Esophagus squamous epithelium (tissue), 4 donors: ENCODE measurements around the gene GPR78.

Experiments used
- POLR2A ChIP-seq, 4 donors: fragments of 450-650 bp; IDR thresholded peaks; one replicate each; pipeline ENCODE4 v1.6.1; 2017; ENCODE audit warnings: antibody characterized with exemption in 4 of 4, mild to moderate bottlenecking in 4 of 4, moderate library complexity in 3 of 4
- TF ChIP-seq, protein P1 (sequence below), 6 experiments: fragments of 450-650 bp in 4 of 6; fragments of 200-600 bp in 2 of 6; sonication (generic) in 2 of 6; IDR thresholded peaks; one replicate each; pipeline ENCODE4 v1.5.1; 2016 to 2019; ENCODE audit warnings: antibody characterized with exemption in 6 of 6, mild to moderate bottlenecking in 4 of 6, moderate library complexity in 4 of 6

DNA sequence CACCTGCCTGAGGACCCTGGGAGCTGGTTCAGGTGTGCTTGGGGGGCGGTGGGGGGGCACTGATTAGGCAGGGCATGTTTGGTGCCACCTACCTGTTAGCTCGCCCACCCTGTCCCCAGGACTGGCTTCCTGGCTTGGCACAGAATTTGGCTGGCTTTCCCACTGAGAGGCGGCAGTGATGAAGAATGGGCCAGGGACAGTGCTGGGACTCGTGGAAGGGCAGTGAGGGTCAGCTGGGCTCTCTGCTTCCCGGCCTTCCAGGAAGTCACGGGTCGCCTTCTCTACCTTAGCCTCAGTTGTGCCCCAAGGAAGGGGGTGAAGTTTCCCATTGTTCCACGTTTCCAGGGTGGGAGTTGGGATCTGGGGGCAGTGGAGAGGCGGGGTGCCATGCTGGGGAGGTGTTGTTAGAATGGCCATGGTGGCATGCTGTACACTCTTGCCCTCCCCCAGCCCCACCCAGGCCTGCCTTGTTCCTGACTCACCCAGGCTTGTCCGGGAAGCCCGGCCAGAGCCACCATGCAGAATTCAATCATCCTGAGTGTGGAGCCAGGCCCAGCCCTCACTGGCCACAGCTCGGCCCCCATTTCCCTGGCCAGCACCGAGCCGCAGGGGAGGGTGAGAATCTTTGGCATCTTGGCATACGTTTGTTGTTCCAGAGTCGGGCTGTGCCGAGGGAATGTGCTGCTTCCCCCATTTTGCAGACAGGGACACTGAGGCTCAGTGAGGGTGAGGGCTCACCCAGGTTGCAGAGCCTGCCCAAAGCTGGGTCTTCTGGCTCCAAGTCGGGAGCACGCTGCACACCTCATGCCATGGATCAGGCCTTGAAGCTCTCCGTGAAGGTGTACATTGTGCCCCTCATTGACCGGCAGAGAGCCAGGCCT is 21.9 kb upstream of the GPR78 start:
- TF ChIP-seq POLR2A (IDR thresholded peaks at IDR 0.05): no peak
- TF ChIP-seq, protein P1, sequence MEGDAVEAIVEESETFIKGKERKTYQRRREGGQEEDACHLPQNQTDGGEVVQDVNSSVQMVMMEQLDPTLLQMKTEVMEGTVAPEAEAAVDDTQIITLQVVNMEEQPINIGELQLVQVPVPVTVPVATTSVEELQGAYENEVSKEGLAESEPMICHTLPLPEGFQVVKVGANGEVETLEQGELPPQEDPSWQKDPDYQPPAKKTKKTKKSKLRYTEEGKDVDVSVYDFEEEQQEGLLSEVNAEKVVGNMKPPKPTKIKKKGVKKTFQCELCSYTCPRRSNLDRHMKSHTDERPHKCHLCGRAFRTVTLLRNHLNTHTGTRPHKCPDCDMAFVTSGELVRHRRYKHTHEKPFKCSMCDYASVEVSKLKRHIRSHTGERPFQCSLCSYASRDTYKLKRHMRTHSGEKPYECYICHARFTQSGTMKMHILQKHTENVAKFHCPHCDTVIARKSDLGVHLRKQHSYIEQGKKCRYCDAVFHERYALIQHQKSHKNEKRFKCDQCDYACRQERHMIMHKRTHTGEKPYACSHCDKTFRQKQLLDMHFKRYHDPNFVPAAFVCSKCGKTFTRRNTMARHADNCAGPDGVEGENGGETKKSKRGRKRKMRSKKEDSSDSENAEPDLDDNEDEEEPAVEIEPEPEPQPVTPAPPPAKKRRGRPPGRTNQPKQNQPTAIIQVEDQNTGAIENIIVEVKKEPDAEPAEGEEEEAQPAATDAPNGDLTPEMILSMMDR (IDR thresholded peaks at IDR 0.05): no peak
